Activated T-cell treated with anti-CD3 and anti-CD28 coated beads, Interleukin-2, amount 50 U/mL, for 1 hour (primary cell): Measurements from ENCODE around the gene THSD4.

Experiments
- DNase-seq: peaks from one replicate; pipeline ENCODE4 v3.0.0-alpha.2; 2020

Gene THSD4

GRCh38 chr15:71747128-71748083, 632.1 kb downstream of the THSD4 start:
- DNase-seq = no peak

- no peak for DNase-seq
Measured at GRCh38 chr15:71748293-71748718, 633.0 kb downstream of the THSD4 start.

GRCh38 chr15:71749500-71749899, 634.2 kb downstream of the THSD4 start:
- DNase-seq = no peak

GRCh38 chr15:71752128-71752527, 636.9 kb downstream of the THSD4 start:
- no peak for DNase-seq

GRCh38 chr15:71752604-71753289, 637.5 kb downstream of the THSD4 start:
- DNase-seq = no peak

GRCh38 chr15:71753346-71753745, 638.1 kb downstream of the THSD4 start:
- no peak for DNase-seq

GRCh38 chr15:71754660-71755059, 639.4 kb downstream of the THSD4 start:
- DNase-seq = no peak

- DNase-seq = no peak
Measured at GRCh38 chr15:71755092-71755970, 640.1 kb downstream of the THSD4 start.

- DNase-seq = no peak
Measured at GRCh38 chr15:71756599-71757352, 641.5 kb downstream of the THSD4 start.

- no peak for DNase-seq
Measured at GRCh38 chr15:71757741-71758530, 642.7 kb downstream of the THSD4 start.

GRCh38 chr15:71758711-71759110, 643.4 kb downstream of the THSD4 start:
- DNase-seq = no peak

GRCh38 chr15:71760852-71761251, 645.6 kb downstream of the THSD4 start:
- DNase-seq = no peak

GRCh38 chr15:71761649-71762048, 646.4 kb downstream of the THSD4 start:
- DNase-seq = no peak

GRCh38 chr15:71768184-71768583, 652.9 kb downstream of the THSD4 start:
- DNase-seq = no peak

- DNase-seq = no peak
Measured at GRCh38 chr15:71773206-71773859, 658.1 kb downstream of the THSD4 start.

- DNase-seq = no peak
Measured at GRCh38 chr15:71775856-71776255, 660.6 kb downstream of the THSD4 start.

- DNase-seq = no peak
Measured at GRCh38 chr15:71776304-71776703, 661.0 kb downstream of the THSD4 start.

- no peak for DNase-seq
Measured at GRCh38 chr15:71777216-71777943, 662.1 kb downstream of the THSD4 start.

GRCh38 chr15:71779073-71779797, 664.0 kb downstream of the THSD4 start:
- DNase-seq = no peak
